H9 (cell line): ENCODE measurements around the gene RGL1. TPM values are rescaled to one million over a fixed set of nuclear protein-coding genes. Genes with fewer than 3 reads are reported as not detected.
A peak's percentile ranks its signal among the peaks of the same experiment; 100 is the strongest.

Experiments used
- DNase-seq: peaks from one replicate; pipeline ENCODE4 v3.0.0-alpha.2; 2017
- H2AFZ ChIP-seq: one replicate; pipeline ENCODE4 v1.6.1; 2013; ENCODE audit warnings: mild to moderate bottlenecking, low read length, control low read depth, moderate library complexity
- H2AK5ac ChIP-seq: 2 replicates; pipeline ENCODE4 v1.6.1; 2013; ENCODE audit warnings: low read length, control low read depth, mixed read lengths; ENCODE audit not compliant: insufficient read length
- H2BK120ac ChIP-seq: one replicate; pipeline ENCODE4 v1.6.1; 2013; ENCODE audit warnings: low read depth, mild to moderate bottlenecking, low read length, control low read depth, inconsistent platforms; ENCODE audit not compliant: poor library complexity, severe bottlenecking
- H2BK12ac ChIP-seq: 2 replicates; pipeline ENCODE4 v1.6.1; 2013; ENCODE audit warnings: low read length, control low read depth, mixed read lengths, low read depth; ENCODE audit not compliant: insufficient read length
- H2BK15ac ChIP-seq: 2 replicates; pipeline ENCODE4 v1.6.1; 2013; ENCODE audit warnings: low read depth, low read length, control low read depth
- H2BK20ac ChIP-seq: one replicate; pipeline ENCODE4 v1.6.1; 2013; ENCODE audit warnings: low read depth, mild to moderate bottlenecking, low read length, control low read depth, inconsistent platforms; ENCODE audit not compliant: poor library complexity, severe bottlenecking
- H2BK5ac ChIP-seq: 2 replicates; pipeline ENCODE4 v1.6.1; 2013; ENCODE audit warnings: low read length, control low read depth, mixed read lengths; ENCODE audit not compliant: insufficient read length
- H3K14ac ChIP-seq: 2 replicates; pipeline ENCODE4 v1.6.1; 2013; ENCODE audit warnings: low read length, control low read depth; ENCODE audit not compliant: insufficient read depth
- H3K18ac ChIP-seq: 2 replicates; pipeline ENCODE4 v1.6.1; 2013; ENCODE audit warnings: low read depth, mild to moderate bottlenecking, mixed read lengths, low read length, control low read depth; ENCODE audit not compliant: insufficient read length
- H3K23ac ChIP-seq: 2 replicates; pipeline ENCODE4 v1.6.1; 2013; ENCODE audit warnings: low read length, control low read depth, mixed read lengths, low read depth; ENCODE audit not compliant: insufficient read length
- H3K23me2 ChIP-seq: 2 replicates; pipeline ENCODE4 v1.6.1; 2013; ENCODE audit warnings: low read depth, mild to moderate bottlenecking, mixed read lengths, low read length, control low read depth; ENCODE audit not compliant: insufficient read length, poor library complexity, severe bottlenecking
- H3K27ac ChIP-seq: 2 replicates; pipeline ENCODE4 v1.5.1; 2013; ENCODE audit warnings: low read length, control low read depth, mixed read lengths, low read depth; ENCODE audit not compliant: insufficient read length
- H3K27me3 ChIP-seq: 2 replicates; pipeline ENCODE4 v1.6.1; 2013; ENCODE audit warnings: low read length, control low read depth, inconsistent platforms; ENCODE audit not compliant: insufficient read depth
- H3K4ac ChIP-seq: 2 replicates; pipeline ENCODE4 v1.6.1; 2013; ENCODE audit warnings: low read depth, mild to moderate bottlenecking, control low read depth, inconsistent platforms, low read length, moderate library complexity
- H3K4me1 ChIP-seq: 2 replicates; pipeline ENCODE4 v1.6.1; 2013; ENCODE audit warnings: low read length, control low read depth, inconsistent platforms; ENCODE audit not compliant: insufficient read depth
- H3K4me2 ChIP-seq: 2 replicates; pipeline ENCODE4 v1.6.1; 2013; ENCODE audit warnings: low read length, control low read depth, mixed read lengths; ENCODE audit not compliant: insufficient read length, insufficient read depth
- H3K56ac ChIP-seq: 2 replicates; pipeline ENCODE4 v1.6.1; 2013; ENCODE audit warnings: low read depth, mild to moderate bottlenecking, mixed read lengths, low read length, control low read depth; ENCODE audit not compliant: insufficient read length
- H3K79me1 ChIP-seq: 2 replicates; pipeline ENCODE4 v1.6.1; 2013; ENCODE audit warnings: low read depth, mild to moderate bottlenecking, moderate library complexity, low read length, control low read depth, inconsistent platforms; ENCODE audit not compliant: insufficient read depth, poor library complexity, severe bottlenecking
- H3K79me2 ChIP-seq: 2 replicates; pipeline ENCODE4 v1.6.1; 2013; ENCODE audit warnings: low read length, control low read depth, inconsistent platforms; ENCODE audit not compliant: insufficient read depth
- H3K9ac ChIP-seq: 2 replicates; pipeline ENCODE4 v1.6.1; 2013; ENCODE audit warnings: low read length, control low read depth, mixed read lengths; ENCODE audit not compliant: insufficient read length; ENCODE audit errors: extremely low read depth
- H3K9me3 ChIP-seq: one replicate; pipeline ENCODE4 v1.6.1; 2013; ENCODE audit warnings: low read depth, low read length, inconsistent platforms; ENCODE audit not compliant: control insufficient read depth
- H3T11ph ChIP-seq: one replicate; pipeline ENCODE4 v1.6.1; 2013; ENCODE audit warnings: mild to moderate bottlenecking, low read length, control low read depth, inconsistent platforms
- H4K20me1 ChIP-seq: one replicate; pipeline ENCODE4 v1.6.1; 2013; ENCODE audit not compliant: control insufficient read depth, insufficient read length, insufficient read depth
- H4K5ac ChIP-seq: 2 replicates; pipeline ENCODE4 v1.6.1; 2013; ENCODE audit warnings: low read depth, mild to moderate bottlenecking, mixed read lengths, low read length, control low read depth; ENCODE audit not compliant: insufficient read length
- H4K8ac ChIP-seq: replicated peaks from 2 replicates; pipeline ENCODE4 v1.6.1; 2013; ENCODE audit warnings: low read length, control low read depth, mixed read lengths, low read depth; ENCODE audit not compliant: insufficient read length
- H4K91ac ChIP-seq: 2 replicates; pipeline ENCODE4 v1.6.1; 2013; ENCODE audit warnings: low read depth, mild to moderate bottlenecking, moderate library complexity, mixed read lengths, low read length, control low read depth; ENCODE audit not compliant: insufficient read length
- H3K27ac Mint-ChIP-seq, 3 experiments: 2 replicates in 2 of 3; 3 replicates in 1 of 3; pipeline ENCODE4 v1.8.0; 2020 to 2021; ENCODE audit warnings: mixed read lengths in 3 of 3, mild to moderate bottlenecking in 1 of 3, moderate library complexity in 1 of 3
- H3K27me3 Mint-ChIP-seq: 2 replicates; pipeline ENCODE4 v1.8.0; 2021; ENCODE audit warnings: low read depth, mild to moderate bottlenecking, moderate library complexity, mixed read lengths
- H3K36me3 Mint-ChIP-seq, 3 experiments: 2 replicates in 2 of 3; 3 replicates in 1 of 3; pipeline ENCODE4 v1.8.0; 2020 to 2021; ENCODE audit warnings: low read depth in 3 of 3, mixed read lengths in 3 of 3; ENCODE audit not compliant: insufficient read depth in 1 of 3
- H3K4me1 Mint-ChIP-seq, 2 experiments: 2 replicates each; pipeline ENCODE4 v1.8.0; 2020; ENCODE audit warnings: mixed read lengths in 2 of 2
- H3K4me3 Mint-ChIP-seq, 2 experiments: 2 replicates in 1 of 2; 3 replicates in 1 of 2; pipeline ENCODE4 v1.8.0; 2020 to 2021; ENCODE audit warnings: mild to moderate bottlenecking in 2 of 2, mixed read lengths in 2 of 2, moderate library complexity in 1 of 2
- H3K9me3 Mint-ChIP-seq, 2 experiments: 2 replicates in 1 of 2; 3 replicates in 1 of 2; pipeline ENCODE4 v1.8.0; 2020; ENCODE audit warnings: mild to moderate bottlenecking in 2 of 2, mixed read lengths in 2 of 2, moderate library complexity in 1 of 2
- CTCF ChIP-seq: fragments of 200-600 bp; sonication (generic); conservative IDR thresholded peaks from 3 replicates; pipeline ENCODE4 v1.8.0; 2021; ENCODE audit warnings: antibody characterized with exemption, mild to moderate bottlenecking
- WGBS: extraction: QIAGEN DNeasy Blood & Tissue Kit; methylation state at CpG from one replicate; pipeline ENCODE4 v1.1.7; 2013; ENCODE audit warnings: missing lambda C conversion rate, low lambda C conversion rate, mixed read lengths; ENCODE audit not compliant: insufficient read length; ENCODE audit errors: extremely low coverage; 5-methylcytosine and 5-hydroxymethylcytosine counted together
- total RNA-seq: library from RNA; stranded (reverse); gene quantifications from 2 replicates; pipeline ENCODE4 v1.2.1, GENCODE V29; 2021

The RGL1 gene
- total RNA-seq, 1 experiment from 2014 or later: 1.4 TPM

- H3K23ac ChIP-seq: no peak overlapping the region
- H3K23me2 ChIP-seq: no peaks in the 10 kb centered on the region
- no peak for DNase-seq
- H3K79me2 ChIP-seq: no peaks in the 10 kb centered on the region
- no peak overlapping the region for H3K27ac ChIP-seq
- H2BK15ac ChIP-seq: no peak overlapping the region
- no peak overlapping the region for H3K4me2 ChIP-seq
- no CpG with 5 or more reads among the region's 3 CpGs for WGBS
- peak overlapping the region in 1 of 3 experiments; percentile 37; a peak in 2 of 7 replicates for H3K27ac Mint-ChIP-seq
- H3K4me1 Mint-ChIP-seq: peaks cover 34 to 50% of the 10 kb centered on the region in 2 experiments
- H2BK20ac ChIP-seq: no peak overlapping the region
- H3K9ac ChIP-seq: no peak overlapping the region
- no peak overlapping the region for H3K56ac ChIP-seq
- no peak overlapping the region for H3K4me3 Mint-ChIP-seq
- H4K5ac ChIP-seq: no peak overlapping the region
- H3T11ph ChIP-seq: no peak overlapping the region
- H3K4ac ChIP-seq: no peak overlapping the region
- H2BK12ac ChIP-seq: no peak overlapping the region
- H2AFZ ChIP-seq: no peak overlapping the region
- H2BK120ac ChIP-seq: no peak overlapping the region
- no peaks in the 10 kb centered on the region for H3K9me3 ChIP-seq
- H4K8ac ChIP-seq: no peak overlapping the region
- H3K9me3 Mint-ChIP-seq: no peaks in the 10 kb centered on the region
- no peak overlapping the region for H4K91ac ChIP-seq
- no peaks in the 10 kb centered on the region for H3K27me3 ChIP-seq
- no peak overlapping the region for H2BK5ac ChIP-seq
- no peaks in the 10 kb centered on the region for H4K20me1 ChIP-seq
- no peaks in the 10 kb centered on the region for H3K27me3 Mint-ChIP-seq
- H3K18ac ChIP-seq: no peak overlapping the region
- H2AK5ac ChIP-seq: no peak overlapping the region
- H3K79me1 ChIP-seq: no peaks in the 10 kb centered on the region
- no peak overlapping the region for H3K14ac ChIP-seq
- TF ChIP-seq CTCF: no peak
- H3K4me1 ChIP-seq: peaks cover 6% of the 10 kb centered on the region
- peaks cover 0 to 1% (median 0%) of the 10 kb centered on the region in 3 experiments; a peak in 1 of 7 replicates for H3K36me3 Mint-ChIP-seq
Measured at GRCh38 chr1:183871601-183872000, 66.7 kb downstream of the RGL1 start.
